GM19043 (cell line): ENCODE measurements around the gene SIRT1.
A peak's percentile ranks its signal among the peaks of the same experiment; 100 is the strongest.
"Not testable (repeated sequence)": the region's sequence is repeated elsewhere in the genome, so short reads cannot be mapped to it uniquely, and the experiment has no call there.

ENCODE experiments used
- ATAC-seq: cut with Tn5 transposase; IDR thresholded peaks from one replicate; pipeline ENCODE4 v1.9.1; 2021; ENCODE audit warnings: low read depth; ENCODE audit not compliant: unreplicated experiment

Gene SIRT1

GRCh38 chr10:67875340-67876238, 8.9 kb upstream of the SIRT1 start:
- no peak for ATAC-seq

GRCh38 chr10:67877421-67877820, 7.0 kb upstream of the SIRT1 start:
- ATAC-seq = not testable (repeated sequence)

GRCh38 chr10:67878133-67878532, 6.3 kb upstream of the SIRT1 start:
- ATAC-seq = no peak

- no peak for ATAC-seq
Observed at GRCh38 chr10:67883710-67884312, 645 bp upstream of the SIRT1 start.

GRCh38 chr10:67884842-67885670, 600 bp downstream of the SIRT1 start:
- ATAC-seq = peak; percentile 62

GRCh38 chr10:67893637-67894036, 9.2 kb downstream of the SIRT1 start:
- no peak for ATAC-seq

GRCh38 chr10:67903581-67903980, 19.1 kb downstream of the SIRT1 start:
- ATAC-seq = no peak

GRCh38 chr10:67912331-67912946, 28.0 kb downstream of the SIRT1 start:
- ATAC-seq = no peak

GRCh38 chr10:67914777-67915340, 30.4 kb downstream of the SIRT1 start:
- ATAC-seq = no peak

- no peak for ATAC-seq
Observed at GRCh38 chr10:67917169-67917568, 32.7 kb downstream of the SIRT1 start.

- no peak for ATAC-seq
Observed at GRCh38 chr10:67917679-67918078, 33.2 kb downstream of the SIRT1 start.

- no peak for ATAC-seq
Observed at GRCh38 chr10:67921065-67921464, 36.6 kb downstream of the SIRT1 start.

GRCh38 chr10:67923551-67923950, 39.1 kb downstream of the SIRT1 start:
- no peak for ATAC-seq

GRCh38 chr10:67924136-67924535, 39.7 kb downstream of the SIRT1 start:
- no peak for ATAC-seq

- ATAC-seq = no peak
Observed at GRCh38 chr10:67925449-67926005, 41.1 kb downstream of the SIRT1 start.

GRCh38 chr10:67926951-67927350, 42.5 kb downstream of the SIRT1 start:
- ATAC-seq = no peak

- ATAC-seq = no peak
Observed at GRCh38 chr10:67933199-67933598, 48.7 kb downstream of the SIRT1 start.

GRCh38 chr10:67934336-67934735, 49.9 kb downstream of the SIRT1 start:
- ATAC-seq = no peak

- no peak for ATAC-seq
Observed at GRCh38 chr10:67935223-67935622, 50.8 kb downstream of the SIRT1 start.

- no peak for ATAC-seq
Observed at GRCh38 chr10:67936416-67936815, 52.0 kb downstream of the SIRT1 start.
